Pulmonary artery endothelial cell (primary cell): ENCODE results near the gene LHFPL5. TPM values are rescaled to one million over a fixed set of nuclear protein-coding genes. Genes with fewer than 3 reads are reported as not detected.

Experiments used
- DNase-seq: peaks from one replicate; pipeline ENCODE4 v3.0.0-alpha.2; 2011; ENCODE audit warnings: low read depth, low spot score
- total RNA-seq: library from RNA; depleted of rRNA; stranded (reverse); fragments of >200 nt; gene quantifications from 2 replicates; pipeline ENCODE4 v1.2.3, GENCODE V29; 2014

Gene LHFPL5
- total RNA-seq, 1 donor from 2014 or later: not detected

- DNase-seq: no peak
Observed at GRCh38 chr6:35790683-35791082, 14.5 kb upstream of the LHFPL5 start.

GRCh38 chr6:35794536-35795452 lies 10.4 kb upstream of the LHFPL5 start:
- DNase-seq: no peak

GRCh38 chr6:35795453-35796071 lies 9.6 kb upstream of the LHFPL5 start:
- DNase-seq: no peak

DNA sequence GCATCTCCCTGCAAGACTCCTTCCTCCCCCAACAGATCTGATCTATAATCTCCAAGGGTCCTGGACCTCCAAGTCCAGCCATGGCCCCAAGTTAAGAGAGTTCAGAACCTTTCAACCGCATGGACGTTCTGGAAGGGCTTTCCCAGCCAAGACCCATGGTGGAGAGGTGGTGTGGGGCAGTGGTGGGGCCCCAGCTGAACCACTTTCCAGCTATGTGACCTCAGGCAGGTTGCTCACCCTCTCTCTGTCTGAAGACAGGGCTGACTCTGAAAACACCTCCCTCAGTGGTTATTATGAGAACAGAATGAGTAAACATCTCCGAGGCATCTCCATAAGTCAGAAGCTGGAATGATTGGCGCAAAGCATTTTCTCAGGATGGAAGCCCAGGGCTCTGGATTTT lies 8.9 kb upstream of the LHFPL5 start:
- no peak for DNase-seq

DNA sequence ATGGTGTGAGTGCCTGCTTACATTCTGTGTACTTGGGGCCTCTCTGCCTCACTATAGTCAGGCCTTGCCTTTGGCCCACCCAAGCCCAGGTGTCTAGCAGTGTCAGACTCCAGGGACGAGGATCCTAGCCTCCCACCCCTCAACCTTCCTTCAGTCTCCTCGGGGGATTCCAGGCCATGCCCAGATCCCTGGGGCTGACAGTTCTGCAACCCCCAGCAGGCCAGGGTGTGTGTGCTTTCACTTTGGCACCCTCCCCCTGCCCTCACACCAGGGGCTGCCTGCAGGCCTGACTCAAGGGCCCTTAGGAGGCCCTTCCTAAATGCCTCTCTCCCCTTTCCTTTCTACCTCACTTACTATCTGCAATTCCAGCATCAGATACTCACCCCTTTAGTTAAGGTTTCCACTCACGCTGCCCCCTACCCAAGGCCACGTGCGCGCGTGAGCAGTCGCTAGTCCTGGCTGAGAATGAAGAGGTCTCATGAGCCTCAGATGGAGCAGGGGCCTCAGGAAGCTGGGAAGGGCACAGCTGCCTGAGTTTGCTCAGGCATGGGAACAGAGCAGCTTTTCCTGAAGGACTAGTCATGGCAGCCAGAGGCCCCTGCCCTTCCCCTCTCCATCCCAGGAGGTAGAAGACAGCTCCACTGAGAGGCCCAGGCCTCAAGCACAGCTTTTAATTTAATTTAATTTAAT lies 7.2 kb upstream of the LHFPL5 start:
- DNase-seq: no peak

DNA sequence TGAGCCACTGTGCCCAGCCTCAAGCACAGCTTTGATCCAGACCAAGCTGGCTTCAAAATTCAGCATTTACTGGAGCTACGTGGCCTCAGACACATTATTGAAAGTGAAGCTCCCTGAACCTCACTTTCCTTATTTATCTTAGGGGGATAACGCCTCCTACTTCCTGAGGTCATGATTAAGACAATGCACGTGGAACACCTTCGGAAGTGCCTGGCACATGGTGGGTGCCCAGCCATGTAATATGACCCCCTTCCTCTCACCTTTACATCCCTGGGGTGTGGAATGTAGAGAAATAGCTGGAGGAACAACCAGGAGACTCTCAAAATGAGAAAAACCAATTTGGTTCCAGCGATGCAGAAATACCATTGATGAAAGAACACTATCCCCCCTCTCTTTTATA lies 6.4 kb upstream of the LHFPL5 start:
- no peak for DNase-seq

DNA sequence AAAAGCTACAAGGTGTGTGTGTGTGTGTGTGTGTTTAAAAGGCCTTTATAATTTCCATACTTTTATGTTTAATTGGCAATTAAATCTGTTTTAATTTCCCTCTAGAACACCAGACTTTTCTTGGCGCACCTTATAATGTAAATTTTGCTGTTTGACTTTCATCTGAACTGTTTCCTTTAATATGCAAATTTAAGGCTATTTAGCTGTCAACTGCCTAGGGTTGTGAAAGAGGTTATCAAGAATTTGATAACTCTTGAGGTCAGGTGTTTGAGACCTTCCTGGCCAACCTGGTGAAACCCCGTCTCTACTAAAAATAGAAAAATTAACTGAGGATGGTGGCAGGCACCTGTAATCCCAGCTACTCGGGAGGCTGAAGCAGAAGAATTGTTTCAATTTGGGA lies 4.0 kb upstream of the LHFPL5 start:
- DNase-seq: no peak

GRCh38 chr6:35808688-35809087 lies 3.5 kb downstream of the LHFPL5 start:
- no peak for DNase-seq

DNA sequence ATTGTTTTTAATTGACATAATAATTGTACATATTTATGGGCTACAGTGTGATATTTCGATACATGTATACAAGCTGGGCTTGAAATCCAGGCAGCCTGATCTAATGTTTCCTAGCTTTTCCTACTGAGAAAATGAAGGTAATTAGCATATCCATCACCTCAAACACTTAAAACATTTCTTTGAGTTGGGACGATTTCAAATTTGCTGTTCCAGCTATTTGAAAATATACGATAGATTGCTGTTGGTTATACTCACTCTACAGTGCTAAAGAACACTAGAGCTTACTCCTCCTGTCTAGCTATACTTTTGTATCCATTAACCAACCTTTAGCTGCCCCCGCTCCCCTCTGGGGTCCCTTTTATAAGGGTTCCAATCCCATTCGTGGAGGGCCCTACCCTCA lies 4.7 kb downstream of the LHFPL5 start:
- no peak for DNase-seq

DNA sequence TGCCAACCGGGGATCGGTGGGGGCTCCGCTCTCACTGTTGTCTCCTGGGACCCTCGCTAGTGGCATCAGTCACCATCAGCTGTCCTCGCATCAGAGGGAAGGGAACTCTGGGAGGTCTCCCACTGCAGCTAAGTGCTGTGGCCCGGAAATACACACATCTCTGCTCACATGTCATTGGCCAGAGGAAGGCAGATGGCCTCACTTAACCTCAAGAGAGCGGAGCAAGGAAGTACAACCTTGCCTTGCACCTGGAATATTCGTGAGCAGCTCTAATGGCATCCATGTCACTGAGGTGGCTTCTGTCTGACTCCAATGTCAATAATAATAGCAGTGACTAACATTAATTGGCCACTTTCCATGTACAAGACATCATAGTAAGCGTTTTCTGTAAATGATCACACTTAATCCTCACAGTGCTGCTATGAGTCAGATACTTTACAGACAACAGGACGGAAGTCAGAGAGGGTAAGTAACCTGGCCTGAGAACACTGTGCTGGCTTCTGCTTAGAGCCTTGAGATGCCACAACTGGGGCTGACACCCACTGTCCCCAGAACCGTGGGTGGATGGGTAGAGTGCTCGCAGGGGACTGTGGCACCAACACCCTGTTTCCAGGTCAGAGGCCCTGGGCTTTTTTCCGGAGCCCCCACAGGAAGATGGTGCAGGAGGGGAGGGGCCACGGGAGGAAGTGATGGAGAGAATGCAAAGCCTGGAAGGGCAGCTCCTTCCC lies 6.0 kb downstream of the LHFPL5 start:
- DNase-seq: peak; percentile 19

GRCh38 chr6:35811699-35811995 lies 6.5 kb downstream of the LHFPL5 start:
- no peak for DNase-seq

GRCh38 chr6:35817515-35817914 lies 12.4 kb downstream of the LHFPL5 start:
- DNase-seq: no peak

DNA sequence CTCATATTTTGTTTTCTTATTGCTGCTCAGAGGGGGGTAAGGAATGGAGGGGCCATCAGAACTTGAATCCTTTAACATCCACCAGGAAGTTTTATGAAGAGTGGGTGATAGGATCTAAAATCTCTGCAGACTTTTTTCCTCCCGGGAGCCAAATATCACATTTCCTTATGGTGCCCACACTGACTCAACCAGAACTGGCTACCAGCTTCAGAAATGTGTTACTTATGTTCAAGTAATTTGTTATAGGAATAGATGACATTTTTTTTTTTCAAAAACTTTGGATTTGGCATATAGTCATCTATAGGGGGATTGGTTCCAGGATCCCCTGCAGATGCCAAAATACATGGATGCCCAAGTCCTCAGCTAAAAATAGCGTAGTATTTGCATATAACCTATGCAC lies 18.4 kb downstream of the LHFPL5 start:
- no peak for DNase-seq

DNA sequence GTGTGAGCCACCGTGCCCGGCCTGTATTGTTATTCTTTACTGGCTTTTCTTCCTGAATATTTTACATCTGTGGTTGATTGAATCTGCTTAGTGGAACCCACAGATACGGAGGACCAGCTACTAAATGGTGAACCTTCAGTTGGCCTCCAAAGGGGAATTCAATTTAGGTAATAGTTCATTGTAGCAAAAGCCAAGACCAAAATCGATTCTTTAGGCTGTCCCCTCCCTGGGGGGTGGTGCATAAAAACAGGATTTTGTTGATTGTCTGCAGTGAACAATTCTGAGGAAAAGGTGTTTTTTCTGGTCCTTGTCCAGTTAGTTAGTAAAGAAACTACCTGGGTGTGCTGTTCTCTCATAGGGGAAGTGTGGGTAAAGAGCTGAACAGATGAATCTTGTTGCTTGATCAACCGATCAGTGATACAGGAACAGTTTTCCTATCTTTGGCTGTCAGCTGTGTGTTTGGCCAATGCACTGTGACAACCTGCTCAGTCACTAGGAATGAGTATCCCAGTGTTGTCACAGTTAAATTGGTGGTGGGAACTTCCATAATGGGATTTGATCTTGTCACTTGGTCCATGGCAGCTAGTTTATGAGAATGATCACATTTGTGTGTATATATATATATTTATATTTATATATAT lies 19.5 kb downstream of the LHFPL5 start:
- DNase-seq: no peak

DNA sequence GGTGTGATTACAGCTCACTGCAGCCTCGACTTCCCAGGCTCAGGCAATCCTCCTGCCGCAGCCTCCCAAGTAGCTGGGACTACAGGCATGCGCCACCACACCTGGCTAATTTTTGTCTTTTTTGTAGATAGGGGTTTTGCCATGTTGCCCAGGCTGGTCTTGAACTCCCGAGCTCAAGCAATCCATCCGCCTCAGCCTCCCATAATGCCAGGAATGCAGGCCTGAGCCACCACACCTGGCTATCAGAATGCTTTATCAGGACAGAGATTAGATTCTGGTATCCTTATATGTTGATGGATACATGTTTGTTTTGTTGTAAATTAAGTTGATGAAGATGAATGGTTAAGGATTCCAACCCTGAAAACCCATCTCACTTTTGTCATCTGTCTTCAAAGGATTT lies 24.2 kb downstream of the LHFPL5 start:
- DNase-seq: no peak

GRCh38 chr6:35831257-35832007 lies 26.3 kb downstream of the LHFPL5 start:
- no peak for DNase-seq

DNA sequence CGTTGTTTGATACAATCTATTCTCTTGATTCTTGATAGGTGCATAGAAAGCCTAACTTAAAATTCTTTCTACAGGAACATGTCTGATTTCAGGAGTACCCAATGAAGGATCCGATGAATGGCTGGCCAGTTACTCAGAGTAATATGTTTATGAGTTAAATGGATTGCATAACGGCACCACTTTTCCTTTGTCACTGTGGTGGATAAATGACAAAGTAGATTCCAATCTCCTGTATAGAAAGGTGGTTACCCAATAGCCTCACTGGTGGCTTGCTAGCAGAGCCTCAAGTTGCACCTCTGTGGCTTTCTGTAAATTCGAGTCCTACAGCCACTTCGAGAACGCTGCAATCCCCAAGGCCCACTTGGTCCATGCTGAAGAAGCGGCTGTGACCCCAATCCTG lies 28.4 kb downstream of the LHFPL5 start:
- DNase-seq: no peak

DNA sequence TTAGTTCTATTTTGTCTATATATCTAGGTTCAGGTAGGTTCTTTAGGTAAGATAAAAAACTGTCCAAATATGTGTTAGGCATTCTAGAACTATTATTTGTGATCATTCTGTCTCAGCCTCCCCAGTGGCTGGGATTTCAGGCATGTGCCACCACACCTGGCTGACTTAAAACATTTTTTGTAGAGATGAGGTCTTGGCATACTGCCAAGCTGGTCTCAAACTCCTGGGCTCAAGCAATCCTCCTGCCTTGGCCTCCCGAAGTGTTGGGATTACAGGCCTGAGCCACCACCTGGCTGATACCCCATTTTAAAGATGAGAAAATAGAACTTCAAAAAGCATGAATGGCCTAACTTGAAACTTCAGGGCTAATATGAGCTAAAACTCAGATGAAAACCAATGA lies 33.9 kb downstream of the LHFPL5 start:
- no peak for DNase-seq

DNA sequence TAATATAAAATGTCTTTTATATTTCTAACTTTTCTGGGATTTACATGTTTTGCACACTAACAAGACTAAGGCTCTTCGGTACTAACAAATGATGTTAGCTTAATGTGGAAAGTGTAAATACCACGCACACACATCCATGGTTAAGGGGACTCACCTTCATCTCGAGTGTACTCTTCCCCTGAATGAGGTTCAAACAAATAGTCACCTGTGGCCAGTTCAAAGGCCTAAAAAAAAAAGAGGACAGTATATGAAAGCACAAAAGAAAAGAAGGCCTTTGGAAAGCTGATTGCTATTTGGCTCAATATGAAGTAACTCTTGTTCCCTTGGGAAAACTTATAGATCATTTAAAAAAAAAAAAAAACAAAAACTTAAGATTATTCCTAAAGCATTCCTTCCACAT lies 37.2 kb downstream of the LHFPL5 start:
- DNase-seq: no peak

DNA sequence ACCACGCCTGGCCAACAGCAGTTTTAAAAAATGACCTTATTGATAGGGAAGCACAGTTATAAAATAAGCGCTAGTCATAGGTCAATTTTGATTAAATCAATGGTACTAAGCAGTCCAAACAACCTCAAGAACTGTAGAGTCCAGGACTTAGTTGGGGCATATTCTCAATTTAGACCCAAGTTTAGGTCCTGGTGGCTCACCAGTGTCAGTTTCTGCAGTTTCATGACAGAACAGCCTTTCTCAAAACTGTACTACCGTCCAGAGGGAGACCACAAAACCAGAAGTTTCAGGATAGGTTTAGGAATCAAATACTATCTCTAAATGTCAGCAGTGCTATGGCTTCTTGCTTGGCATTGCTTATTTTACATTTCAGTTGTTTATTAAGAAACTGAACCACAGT lies 39.1 kb downstream of the LHFPL5 start:
- DNase-seq: no peak

DNA sequence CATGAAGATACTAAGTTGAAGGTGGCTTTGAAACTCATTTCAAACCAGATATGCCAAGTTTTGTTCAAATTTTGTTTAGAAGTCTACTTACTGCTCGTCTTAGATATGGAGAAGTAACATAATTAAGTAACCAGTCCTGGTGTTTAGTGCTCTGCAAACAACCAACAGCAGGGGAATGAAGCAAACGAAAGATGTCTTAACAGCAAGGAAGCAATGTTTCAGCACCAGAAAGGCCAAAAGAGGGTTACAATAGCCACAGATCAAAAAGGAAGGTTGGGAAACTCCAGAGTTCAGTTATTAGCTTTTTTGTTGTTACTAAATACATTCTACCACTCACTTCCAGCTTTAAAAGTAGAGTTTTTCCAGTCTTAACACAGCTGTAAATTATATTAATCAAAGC lies 45.1 kb downstream of the LHFPL5 start:
- no peak for DNase-seq
